ENCODE data around the gene BBLN.

Gene BBLN

DNA sequence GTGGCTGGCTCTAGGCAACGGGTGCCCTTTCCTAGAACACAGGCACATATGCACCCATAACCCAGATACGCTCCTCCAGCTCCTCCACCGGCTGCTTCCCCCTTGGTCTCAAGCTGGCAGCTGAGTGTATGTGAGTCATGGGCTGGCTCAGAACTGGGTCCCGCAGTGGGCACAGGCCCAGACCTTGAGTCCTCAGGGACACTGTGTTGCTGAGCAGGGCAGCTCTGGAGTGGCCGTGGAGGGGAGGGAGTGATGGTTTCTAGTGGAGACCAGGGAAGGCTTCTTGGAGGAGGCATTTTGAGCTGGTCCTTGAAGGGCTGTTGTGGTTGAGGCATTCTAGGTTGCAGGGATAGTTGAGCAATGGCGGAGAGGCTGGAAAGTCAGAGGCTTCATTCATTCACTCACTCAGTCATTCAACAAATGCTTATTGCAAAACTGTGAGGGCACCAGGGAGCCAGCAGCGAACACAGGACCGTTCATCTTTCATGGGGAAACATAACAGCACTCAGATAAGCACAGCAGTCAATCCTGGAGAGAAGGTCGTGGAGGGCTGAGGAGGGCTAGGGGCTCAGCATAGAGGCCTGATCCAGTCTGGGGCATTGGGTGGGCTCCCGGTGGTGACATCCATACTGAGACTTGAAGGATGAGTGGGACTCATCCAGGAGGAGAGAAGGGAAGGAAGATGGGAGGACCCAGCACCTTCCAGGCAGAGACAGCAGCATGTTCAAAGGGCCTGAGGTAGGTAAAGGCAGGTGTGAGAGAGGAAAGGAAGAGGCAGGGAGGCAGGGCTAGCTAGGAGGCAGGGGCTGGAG lies 2.4 kb downstream of the BBLN start:
- DNase-seq, result peak in 12 of 56 donors; percentile 6 to 56 (median 15)

GRCh38 chr9:128163027-128163515 lies 3.0 kb downstream of the BBLN start:
- DNase-seq, result no peak

- no peak for DNase-seq
Observed at GRCh38 chr9:128163523-128164306, 3.6 kb downstream of the BBLN start.

DNA sequence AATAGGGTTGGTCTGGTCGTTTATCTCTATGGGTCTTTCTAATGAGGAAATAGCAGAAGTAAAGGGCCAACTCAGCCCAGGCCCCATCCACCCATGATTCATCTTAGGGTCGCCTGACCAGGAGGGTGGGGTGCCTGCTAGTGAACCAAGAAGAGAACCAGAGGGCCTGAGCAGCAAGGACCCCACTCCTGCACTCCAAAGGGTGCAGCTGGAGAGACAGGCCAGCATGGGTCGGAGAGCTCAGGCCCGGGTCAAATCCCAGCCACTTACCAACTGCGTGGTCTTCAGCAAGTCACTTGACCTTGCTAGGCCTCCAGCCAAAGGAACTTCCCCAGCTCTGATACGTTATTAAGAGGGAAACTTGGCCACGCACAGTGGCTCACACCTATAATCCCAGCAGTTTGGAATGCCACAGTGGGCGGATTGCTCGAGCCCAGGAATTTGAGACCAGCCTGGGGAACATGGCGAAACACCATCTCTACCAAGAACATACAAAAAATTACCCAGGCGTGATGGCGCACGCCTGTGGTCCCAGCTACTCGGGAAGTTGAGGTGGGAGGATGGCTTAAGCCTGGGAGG lies 4.3 kb downstream of the BBLN start:
- no peak for DNase-seq

GRCh38 chr9:128166169-128166568 lies 6.1 kb downstream of the BBLN start:
- no peak for DNase-seq

- no peak for DNase-seq
Observed at GRCh38 chr9:128167209-128167608, 7.1 kb downstream of the BBLN start.

DNA sequence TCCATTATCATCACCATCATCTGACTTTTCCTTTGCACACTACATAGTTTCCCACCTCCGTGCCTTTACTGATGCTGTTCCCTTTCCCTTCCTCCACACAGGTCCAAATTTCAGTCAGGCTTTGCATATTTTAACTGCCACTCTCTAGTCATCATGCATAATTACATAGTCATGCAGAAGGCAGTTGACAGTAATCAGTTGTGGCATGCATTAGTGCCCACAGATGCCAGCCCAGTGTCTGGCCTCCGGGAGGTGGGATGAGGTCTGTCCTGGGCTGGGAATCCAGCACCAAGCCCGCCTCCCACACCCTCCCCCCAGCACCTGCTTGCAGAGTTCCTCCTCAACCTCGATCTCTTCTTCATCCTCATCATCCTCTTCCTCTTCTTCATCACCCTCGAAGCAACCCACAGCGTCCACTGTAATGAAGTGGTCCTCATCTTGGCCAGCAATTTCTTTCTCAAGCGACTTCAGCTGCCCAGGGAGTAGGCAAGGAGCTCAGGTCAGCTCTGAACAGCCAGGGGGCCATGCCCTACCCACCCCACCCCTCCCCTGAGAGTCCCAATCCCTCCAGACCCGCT lies 8.8 kb downstream of the BBLN start:
- DNase-seq, result no peak

DNA sequence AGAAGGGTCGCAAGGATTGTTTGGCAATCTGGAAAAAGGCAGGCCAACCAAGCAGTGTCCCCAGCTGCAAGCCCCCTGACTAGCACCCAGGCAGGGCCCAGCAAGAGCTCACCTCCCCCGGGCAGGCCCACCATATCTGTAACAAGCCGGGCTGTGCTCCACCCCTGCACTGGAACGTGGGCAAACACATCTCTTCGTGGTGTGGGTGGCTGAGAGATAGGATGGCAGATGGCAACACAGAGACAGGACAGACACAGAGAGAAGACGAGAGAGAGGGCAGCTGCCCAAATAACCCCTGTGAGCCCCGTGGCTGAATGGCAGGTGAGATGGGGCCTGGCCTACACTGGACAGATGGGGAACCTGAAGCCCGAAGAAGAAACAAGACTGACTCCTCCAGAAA lies 9.4 kb downstream of the BBLN start:
- DNase-seq, result peak in 1 of 56 donors; percentile 17

DNA sequence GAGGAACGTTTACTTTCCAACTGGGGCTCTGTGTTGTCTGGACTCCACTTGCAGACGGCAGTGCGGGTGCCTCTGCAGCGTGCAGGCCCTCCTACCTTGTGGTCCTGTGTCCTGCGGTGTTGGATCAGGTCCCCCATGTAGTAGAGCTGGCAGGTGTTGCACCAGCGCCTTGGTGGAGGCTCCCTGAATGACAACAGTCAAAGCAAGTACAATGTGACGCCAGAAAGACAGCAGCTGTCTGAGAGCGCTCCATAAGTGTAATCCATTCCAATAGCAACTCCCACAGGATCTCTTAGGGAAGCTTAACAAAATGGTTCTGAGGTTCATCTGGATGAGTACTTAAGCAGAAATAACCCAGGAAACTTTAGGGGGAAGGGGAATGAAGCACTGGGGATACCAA lies 9.9 kb downstream of the BBLN start:
- peak in 4 of 56 donors; percentile 10 to 25 (median 18) for DNase-seq

DNA sequence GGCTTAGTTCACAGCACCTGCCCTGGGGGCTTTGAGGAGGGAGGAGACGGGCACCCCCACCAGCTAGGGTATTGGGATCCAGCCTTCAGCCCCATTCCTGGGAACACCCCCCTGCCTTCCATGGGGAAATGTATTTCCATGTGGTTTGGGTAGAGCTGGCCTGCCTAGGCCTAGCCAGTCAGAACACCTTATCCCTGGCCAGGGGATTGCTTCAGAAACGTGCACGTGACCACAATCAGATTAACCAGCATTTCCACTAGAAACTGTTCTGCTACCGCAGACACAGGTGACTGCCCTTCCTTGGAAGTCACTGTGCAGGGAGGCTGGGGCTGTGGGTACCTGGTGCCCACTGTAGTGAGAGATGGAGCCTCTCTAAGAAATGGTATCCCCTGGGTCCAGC lies 14.0 kb downstream of the BBLN start:
- no peak for DNase-seq

DNA sequence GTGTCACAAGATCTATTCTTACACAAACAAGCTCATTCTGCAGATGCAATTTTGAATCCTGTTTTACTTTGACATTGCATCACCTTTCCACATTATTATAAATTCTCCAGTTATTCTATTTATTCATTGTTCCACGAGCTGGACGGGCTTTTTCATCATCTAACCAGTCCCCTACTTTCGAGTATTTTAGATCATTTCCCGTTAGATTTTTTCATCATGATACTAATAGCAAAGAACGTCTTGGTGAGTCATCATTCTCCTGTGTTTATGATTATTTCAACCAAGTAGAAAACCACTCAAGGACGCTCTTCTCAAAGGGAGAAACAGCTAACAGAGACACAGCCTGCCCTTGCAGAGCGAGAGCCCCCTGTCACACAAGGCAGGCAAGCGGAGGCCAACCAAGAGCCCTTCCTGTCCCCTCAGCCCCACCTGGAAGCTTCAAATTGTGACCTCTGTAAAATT lies 15.1 kb downstream of the BBLN start:
- no peak for DNase-seq

DNA sequence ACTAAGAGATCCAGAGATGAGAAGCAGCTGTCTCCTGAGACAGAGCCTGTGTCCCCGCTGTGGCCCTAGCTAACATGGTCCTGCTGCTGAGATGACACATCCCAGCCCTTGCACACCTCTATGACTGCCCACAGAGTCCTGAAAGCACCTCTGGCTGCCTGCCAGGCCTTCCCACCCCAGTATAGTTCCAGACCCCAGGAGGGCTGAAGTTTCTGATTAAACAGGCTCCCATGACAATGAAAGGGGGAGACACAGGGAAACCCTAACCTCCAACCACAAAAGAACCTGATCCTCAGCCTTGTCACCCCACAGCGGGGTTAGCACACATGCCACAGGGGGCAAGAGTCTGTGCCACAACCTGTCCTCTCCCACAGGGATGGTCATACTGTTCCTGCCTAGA lies 15.7 kb downstream of the BBLN start:
- no peak for DNase-seq

- DNase-seq, result no peak
Observed at GRCh38 chr9:128178806-128179431, 18.9 kb downstream of the BBLN start.

- DNase-seq, result no peak
Observed at GRCh38 chr9:128180001-128180400, 19.9 kb downstream of the BBLN start.

- DNase-seq, result no peak
Observed at GRCh38 chr9:128180447-128180846, 20.4 kb downstream of the BBLN start.

DNA sequence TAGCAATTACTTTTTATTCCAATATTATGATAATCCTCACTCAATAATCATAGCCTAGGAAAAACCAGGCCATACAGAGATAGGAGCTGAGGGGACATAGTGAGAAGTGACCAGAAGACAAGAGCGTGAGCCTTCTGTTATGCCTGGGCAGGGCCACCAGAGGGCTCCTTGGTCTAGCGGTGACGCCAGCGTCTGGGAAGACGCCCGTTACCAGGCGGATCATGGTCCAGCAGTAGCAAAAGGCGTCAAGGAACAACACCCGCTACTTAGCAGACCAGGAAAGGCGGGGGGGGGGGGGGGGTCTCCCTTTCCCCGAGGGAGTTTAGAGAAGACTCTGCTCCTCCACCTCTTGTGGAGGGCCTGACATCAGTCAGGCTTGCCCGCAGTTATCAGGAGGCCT lies 21.4 kb downstream of the BBLN start:
- DNase-seq, result peak in 23 of 56 donors; percentile 9 to 73 (median 33)

- DNase-seq, result no peak
Observed at GRCh38 chr9:128182893-128183588, 23.0 kb downstream of the BBLN start.

- DNase-seq, result no peak
Observed at GRCh38 chr9:128185979-128186965, 26.2 kb downstream of the BBLN start.

GRCh38 chr9:128187361-128187760 lies 27.3 kb downstream of the BBLN start:
- DNase-seq, result no peak

Data from amygdala (tissue), 56 donors.